Loucy (cell line): Measurements from ENCODE around the gene ASB8.

Experiments used
- H2AFZ ChIP-seq: fragments of 200-600 bp; sonication (generic); 2 replicates; pipeline ENCODE4 v1.6.0; 2016; ENCODE audit warnings: antibody characterized with exemption, mild to moderate bottlenecking, low read length, moderate library complexity
- H3F3A ChIP-seq: fragments of 200-600 bp; 2 replicates; pipeline ENCODE4 v1.6.0; 2016; ENCODE audit warnings: antibody characterized with exemption, low read depth, mild to moderate bottlenecking
- H3K27me3 ChIP-seq: fragments of 200-600 bp; sonication (generic); 2 replicates; pipeline ENCODE4 v1.6.1; 2014; ENCODE audit warnings: low read length, mild to moderate bottlenecking; ENCODE audit not compliant: insufficient read depth, poor library complexity, severe bottlenecking
- H3K36me3 ChIP-seq: fragments of 200-600 bp; sonication (generic); 2 replicates; pipeline ENCODE4 v1.6.1; 2016; ENCODE audit warnings: low read length; ENCODE audit not compliant: insufficient read depth
- H3K4me1 ChIP-seq: fragments of 200-600 bp; sonication (generic); 2 replicates; pipeline ENCODE4 v1.5.1; 2014; ENCODE audit warnings: low read length, mild to moderate bottlenecking; ENCODE audit not compliant: insufficient read depth, poor library complexity, severe bottlenecking
- H3K4me2 ChIP-seq: fragments of 200-600 bp; sonication (generic); 2 replicates; pipeline ENCODE4 v1.6.0; 2014; ENCODE audit warnings: antibody characterized with exemption, low read length, low read depth, mild to moderate bottlenecking; ENCODE audit not compliant: poor library complexity, severe bottlenecking
- H3K4me3 ChIP-seq: fragments of 200-600 bp; sonication (generic); 2 replicates; pipeline ENCODE4 v1.5.1; 2014; ENCODE audit warnings: low read length, mild to moderate bottlenecking, mixed read lengths; ENCODE audit not compliant: poor library complexity, severe bottlenecking
- H3K79me2 ChIP-seq: fragments of 200-600 bp; sonication (generic); 2 replicates; pipeline ENCODE4 v1.6.1; 2014; ENCODE audit warnings: low read length; ENCODE audit not compliant: insufficient read depth
- H3K9ac ChIP-seq: fragments of 200-600 bp; sonication (generic); 2 replicates; pipeline ENCODE4 v1.6.0; 2014; ENCODE audit warnings: mild to moderate bottlenecking, low read depth, low read length, moderate library complexity; ENCODE audit not compliant: poor library complexity, severe bottlenecking
- H3K9me2 ChIP-seq: fragments of 200-600 bp; sonication (generic); replicated peaks from 2 replicates; pipeline ENCODE4 v1.6.1; 2016; ENCODE audit warnings: low read depth, low read length, mixed read lengths
- H3K9me3 ChIP-seq: fragments of 200-600 bp; sonication (generic); 2 replicates; pipeline ENCODE4 v1.6.1; 2014; ENCODE audit warnings: mild to moderate bottlenecking, antibody characterized with exemption, low read length, low read depth; ENCODE audit not compliant: insufficient read depth
- H4K20me1 ChIP-seq: fragments of 200-600 bp; sonication (generic); 2 replicates; pipeline ENCODE4 v1.6.0; 2014; ENCODE audit warnings: antibody characterized with exemption, low read length, mild to moderate bottlenecking; ENCODE audit not compliant: insufficient read depth, poor library complexity, severe bottlenecking
- EZH2phosphoT487 ChIP-seq: fragments of 200-600 bp; IDR thresholded peaks from 2 replicates; pipeline ENCODE4 v1.6.1; 2018; ENCODE audit warnings: antibody characterized with exemption, mild to moderate bottlenecking, moderate library complexity, borderline replicate concordance
- TF ChIP-seq, protein P1 (sequence below): fragments of 200-600 bp; sonication (generic); conservative IDR thresholded peaks from 2 replicates; pipeline ENCODE4 v1.5.1; 2014; ENCODE audit warnings: mild to moderate bottlenecking, antibody characterized with exemption, low read length

The ASB8 gene

DNA sequence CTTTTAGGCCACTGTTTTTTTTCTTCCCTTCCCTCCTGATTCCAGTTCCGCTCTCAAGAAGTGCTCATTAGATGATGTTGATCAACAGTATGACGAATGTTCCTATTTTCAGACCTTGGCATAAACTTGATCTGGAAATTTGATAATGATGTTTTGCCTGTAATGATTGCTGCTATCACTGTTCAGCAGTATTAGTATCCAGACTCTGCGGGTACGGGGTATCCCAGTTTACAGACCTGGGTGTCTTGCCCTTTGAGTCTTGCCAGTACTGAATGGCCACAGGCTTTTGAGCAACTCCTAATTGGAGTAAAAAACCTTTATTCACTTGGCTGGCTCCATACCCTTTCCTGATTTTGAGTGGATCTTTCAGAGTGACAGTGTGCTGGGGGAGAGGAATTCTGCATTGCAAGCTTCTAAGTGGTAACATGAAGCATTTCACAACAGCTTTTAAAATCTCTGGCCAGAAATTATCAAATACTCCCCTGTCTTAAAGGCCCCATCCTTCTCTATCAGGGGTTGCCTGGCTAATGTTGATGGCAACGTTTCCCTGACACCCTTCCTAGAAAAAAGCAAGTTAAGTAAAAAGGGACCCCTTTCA, 5.9 kb upstream of the ASB8 start:
- Histone ChIP-seq H3K79me2 (no peaks in the 10 kb centered on the region), H3K9me3 (no peaks in the 10 kb centered on the region), H4K20me1 (no peaks in the 10 kb centered on the region), H3K4me2 (no peak overlapping the region), H2AFZ (0 out of 2 replicates have a peak overlapping the region, but pooled peaks have one; percentile 35), H3K4me1 (peaks cover 22% of the 10 kb centered on the region), H3K9me2 (no peaks in the 10 kb centered on the region), H3F3A (0 out of 2 replicates have a peak, but pooled peaks cover 3% of the 10 kb centered on the region), H3K27me3 (no peaks in the 10 kb centered on the region), H3K36me3 (no peaks in the 10 kb centered on the region), H3K4me3 (no peak overlapping the region), H3K9ac (no peak overlapping the region)
- TF ChIP-seq EZH2phosphoT487: no peak
- TF ChIP-seq, protein P1, sequence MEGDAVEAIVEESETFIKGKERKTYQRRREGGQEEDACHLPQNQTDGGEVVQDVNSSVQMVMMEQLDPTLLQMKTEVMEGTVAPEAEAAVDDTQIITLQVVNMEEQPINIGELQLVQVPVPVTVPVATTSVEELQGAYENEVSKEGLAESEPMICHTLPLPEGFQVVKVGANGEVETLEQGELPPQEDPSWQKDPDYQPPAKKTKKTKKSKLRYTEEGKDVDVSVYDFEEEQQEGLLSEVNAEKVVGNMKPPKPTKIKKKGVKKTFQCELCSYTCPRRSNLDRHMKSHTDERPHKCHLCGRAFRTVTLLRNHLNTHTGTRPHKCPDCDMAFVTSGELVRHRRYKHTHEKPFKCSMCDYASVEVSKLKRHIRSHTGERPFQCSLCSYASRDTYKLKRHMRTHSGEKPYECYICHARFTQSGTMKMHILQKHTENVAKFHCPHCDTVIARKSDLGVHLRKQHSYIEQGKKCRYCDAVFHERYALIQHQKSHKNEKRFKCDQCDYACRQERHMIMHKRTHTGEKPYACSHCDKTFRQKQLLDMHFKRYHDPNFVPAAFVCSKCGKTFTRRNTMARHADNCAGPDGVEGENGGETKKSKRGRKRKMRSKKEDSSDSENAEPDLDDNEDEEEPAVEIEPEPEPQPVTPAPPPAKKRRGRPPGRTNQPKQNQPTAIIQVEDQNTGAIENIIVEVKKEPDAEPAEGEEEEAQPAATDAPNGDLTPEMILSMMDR: no peak

DNA sequence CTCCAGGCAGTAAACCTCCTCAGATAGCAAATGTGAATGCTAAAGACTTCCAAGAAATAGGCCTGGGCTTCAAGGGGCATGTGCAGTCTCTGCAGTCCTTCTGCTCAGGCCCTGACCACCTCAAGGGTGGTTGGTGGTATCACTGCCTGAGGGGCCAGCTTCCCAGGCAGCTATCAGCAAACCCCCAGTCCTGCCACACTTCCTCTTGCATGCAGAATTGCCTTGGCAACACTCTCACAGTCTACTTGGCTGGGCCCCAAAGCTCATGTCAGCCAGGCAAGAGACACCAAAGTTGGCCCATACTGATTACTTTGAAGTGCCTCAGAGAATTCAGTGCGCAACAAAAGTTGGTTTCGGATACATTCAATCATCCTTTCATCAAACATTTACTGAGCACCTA, 3.5 kb upstream of the ASB8 start:
- H3K36me3 ChIP-seq: no peaks in the 10 kb centered on the region
- no peaks in the 10 kb centered on the region for H3K9me2 ChIP-seq
- TF ChIP-seq, protein P1: no peak
- TF ChIP-seq EZH2phosphoT487: no peak
- no peaks in the 10 kb centered on the region for H3K27me3 ChIP-seq
- peak overlapping the region; percentile 60 for H3K4me2 ChIP-seq
- H4K20me1 ChIP-seq: no peaks in the 10 kb centered on the region
- H3F3A ChIP-seq: 0 out of 2 replicates have a peak, but pooled peaks cover 3% of the 10 kb centered on the region
- peak overlapping the region; percentile 11 for H3K9ac ChIP-seq
- peak overlapping the region; percentile 7 for H3K4me3 ChIP-seq
- peaks cover 13% of the 10 kb centered on the region for H3K79me2 ChIP-seq
- no peaks in the 10 kb centered on the region for H3K9me3 ChIP-seq
- H3K4me1 ChIP-seq: peaks cover 28% of the 10 kb centered on the region
- H2AFZ ChIP-seq: peak overlapping the region; percentile 7

DNA sequence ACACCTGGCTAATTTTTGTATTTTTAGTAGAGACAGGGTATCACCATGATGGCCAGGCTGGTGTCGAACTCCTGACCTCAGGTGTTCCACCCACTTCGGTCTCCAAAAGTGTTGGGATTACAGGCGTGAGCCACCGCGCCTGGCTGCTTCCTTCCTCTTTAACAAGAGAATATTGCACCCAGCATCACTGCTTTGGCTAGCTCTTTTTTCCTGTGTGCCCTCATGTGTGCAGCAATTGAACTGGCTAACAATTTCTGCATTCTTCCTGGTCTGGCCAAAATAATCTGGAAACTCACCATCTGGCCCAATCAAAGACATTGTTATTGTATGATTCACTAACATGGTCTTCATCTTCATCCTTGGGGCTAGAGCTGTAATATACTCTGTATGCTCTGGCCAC, 2.7 kb upstream of the ASB8 start:
- H3K4me2 ChIP-seq: peak overlapping the region; percentile 60
- H3F3A ChIP-seq: 0 out of 2 replicates have a peak, but pooled peaks cover 3% of the 10 kb centered on the region
- TF ChIP-seq EZH2phosphoT487: no peak
- TF ChIP-seq, protein P1: no peak
- no peaks in the 10 kb centered on the region for H3K9me2 ChIP-seq
- H2AFZ ChIP-seq: 0 out of 2 replicates have a peak overlapping the region, but pooled peaks have one; percentile 7
- peak overlapping the region; percentile 11 for H3K9ac ChIP-seq
- no peak overlapping the region for H3K4me3 ChIP-seq
- no peaks in the 10 kb centered on the region for H4K20me1 ChIP-seq
- no peaks in the 10 kb centered on the region for H3K9me3 ChIP-seq
- H3K79me2 ChIP-seq: peaks cover 16% of the 10 kb centered on the region
- no peaks in the 10 kb centered on the region for H3K27me3 ChIP-seq
- no peaks in the 10 kb centered on the region for H3K36me3 ChIP-seq
- peaks cover 31% of the 10 kb centered on the region for H3K4me1 ChIP-seq
